ENCODE results near the gene ZBTB2.

ZBTB2 gene

GRCh38 chr6:151413372-151414145, 22.2 kb upstream of the ZBTB2 start:
- Mint-ChIP-seq H3K9me3 (peaks cover 7% of the 10 kb centered on the region), H3K27ac (peak overlapping the region; percentile 26), H3K36me3 (ENCODE audit: low read depth) (peaks cover 63% of the 10 kb centered on the region), H3K4me1 (ENCODE audit: low read depth) (peaks cover 17% of the 10 kb centered on the region), H3K27me3 (no peaks in the 10 kb centered on the region), H3K4me3 (no peak overlapping the region)

- H3K4me1 Mint-ChIP-seq (ENCODE audit: low read depth) = peaks cover 17% of the 10 kb centered on the region
- H3K9me3 Mint-ChIP-seq = peaks cover 7% of the 10 kb centered on the region
- H3K4me3 Mint-ChIP-seq = no peak overlapping the region
- H3K36me3 Mint-ChIP-seq (ENCODE audit: low read depth) = peaks cover 62% of the 10 kb centered on the region
- H3K27me3 Mint-ChIP-seq = no peaks in the 10 kb centered on the region
- H3K27ac Mint-ChIP-seq = no peak overlapping the region
Observed at GRCh38 chr6:151412909-151413308, 21.6 kb upstream of the ZBTB2 start.

- H3K36me3 Mint-ChIP-seq (ENCODE audit: low read depth) = peaks cover 57% of the 10 kb centered on the region
- H3K4me1 Mint-ChIP-seq (ENCODE audit: low read depth) = peaks cover 22% of the 10 kb centered on the region
- peak overlapping the region; percentile 21 for H3K27ac Mint-ChIP-seq
- no peak overlapping the region for H3K4me3 Mint-ChIP-seq
- peaks cover 5% of the 10 kb centered on the region for H3K9me3 Mint-ChIP-seq
- H3K27me3 Mint-ChIP-seq = no peaks in the 10 kb centered on the region
Observed at GRCh38 chr6:151409679-151410078, 18.3 kb upstream of the ZBTB2 start.

DNA sequence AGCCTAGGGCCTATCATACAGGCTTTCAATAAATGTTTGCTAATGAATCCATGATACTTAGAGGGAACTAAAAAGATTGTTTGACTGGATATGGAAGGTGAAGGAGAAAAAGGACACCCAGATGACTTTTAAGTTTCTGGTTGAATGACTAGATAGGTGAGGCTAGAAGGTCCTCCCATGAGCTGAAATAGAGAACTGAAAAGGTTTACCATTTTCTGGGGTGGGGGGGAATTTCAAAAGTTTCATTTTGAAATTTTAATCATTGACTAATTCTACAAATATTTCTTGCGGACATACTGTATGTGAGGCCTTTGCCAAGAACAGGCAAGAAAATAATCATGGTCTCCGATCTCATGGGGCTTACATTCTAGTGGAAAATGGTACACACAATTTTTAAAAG, 17.9 kb upstream of the ZBTB2 start:
- H3K4me3 Mint-ChIP-seq = no peak overlapping the region
- H3K27ac Mint-ChIP-seq = peak overlapping the region; percentile 21
- peaks cover 56% of the 10 kb centered on the region for H3K36me3 Mint-ChIP-seq (ENCODE audit: low read depth)
- peaks cover 1% of the 10 kb centered on the region for H3K9me3 Mint-ChIP-seq
- no peaks in the 10 kb centered on the region for H3K27me3 Mint-ChIP-seq
- peaks cover 18% of the 10 kb centered on the region for H3K4me1 Mint-ChIP-seq (ENCODE audit: low read depth)

DNA sequence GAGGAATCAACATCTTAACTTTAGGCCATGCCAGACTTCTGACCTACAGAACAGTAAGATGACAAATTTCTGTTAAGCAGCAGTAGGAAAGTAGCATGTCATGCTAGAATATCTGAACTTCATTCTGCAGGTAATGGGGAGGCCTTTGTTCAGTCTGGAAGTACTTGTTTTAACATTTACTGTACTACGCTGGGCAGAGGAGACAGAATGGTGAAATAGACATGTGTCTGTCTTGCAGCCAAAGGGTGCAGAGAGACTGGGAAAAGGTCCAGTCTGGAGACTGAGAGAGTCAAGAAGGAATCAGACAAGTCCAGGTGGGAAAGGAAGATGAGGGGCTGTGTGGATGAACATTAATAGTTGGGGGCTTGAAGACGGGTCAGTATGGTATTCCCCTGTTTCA, 17.5 kb upstream of the ZBTB2 start:
- H3K27ac Mint-ChIP-seq = no peak overlapping the region
- peaks cover 14% of the 10 kb centered on the region for H3K4me1 Mint-ChIP-seq (ENCODE audit: low read depth)
- H3K9me3 Mint-ChIP-seq = no peaks in the 10 kb centered on the region
- H3K27me3 Mint-ChIP-seq = no peaks in the 10 kb centered on the region
- peaks cover 54% of the 10 kb centered on the region for H3K36me3 Mint-ChIP-seq (ENCODE audit: low read depth)
- H3K4me3 Mint-ChIP-seq = no peak overlapping the region

DNA sequence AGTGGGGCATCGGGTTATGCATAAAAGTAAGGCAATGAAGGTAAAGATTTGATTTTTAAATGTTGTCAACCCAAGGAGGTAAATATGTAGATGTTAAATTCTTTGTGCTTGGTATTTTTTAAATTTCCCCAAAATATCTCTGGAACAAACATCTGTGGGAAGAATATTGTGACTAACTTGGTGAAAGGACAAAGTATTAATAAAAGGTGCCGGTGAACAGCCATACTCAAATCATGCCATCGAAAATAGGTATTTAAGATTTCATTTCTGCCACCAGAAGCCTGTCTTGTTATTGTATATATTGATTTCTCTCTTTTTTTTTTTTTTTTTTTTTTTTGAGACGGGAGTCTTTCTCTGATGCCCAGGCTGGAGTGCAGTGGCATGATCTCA, 12.6 kb upstream of the ZBTB2 start:
- H3K4me3 Mint-ChIP-seq = no peak overlapping the region
- H3K9me3 Mint-ChIP-seq = no peaks in the 10 kb centered on the region
- peak overlapping the region; percentile 56 for H3K27ac Mint-ChIP-seq
- peaks cover 32% of the 10 kb centered on the region for H3K4me1 Mint-ChIP-seq (ENCODE audit: low read depth)
- no peaks in the 10 kb centered on the region for H3K27me3 Mint-ChIP-seq
- H3K36me3 Mint-ChIP-seq (ENCODE audit: low read depth) = peaks cover 49% of the 10 kb centered on the region

- Mint-ChIP-seq H3K27me3 (no peaks in the 10 kb centered on the region), H3K4me3 (no peak overlapping the region), H3K36me3 (ENCODE audit: low read depth) (peaks cover 53% of the 10 kb centered on the region), H3K9me3 (no peaks in the 10 kb centered on the region), H3K4me1 (ENCODE audit: low read depth) (peaks cover 47% of the 10 kb centered on the region), H3K27ac (peak overlapping the region; percentile 31)
Observed at GRCh38 chr6:151402228-151402627, 10.9 kb upstream of the ZBTB2 start.

- no peak overlapping the region for H3K4me3 Mint-ChIP-seq
- H3K27me3 Mint-ChIP-seq = no peaks in the 10 kb centered on the region
- peaks cover 53% of the 10 kb centered on the region for H3K36me3 Mint-ChIP-seq (ENCODE audit: low read depth)
- H3K27ac Mint-ChIP-seq = peak overlapping the region; percentile 72
- peaks cover 53% of the 10 kb centered on the region for H3K4me1 Mint-ChIP-seq (ENCODE audit: low read depth)
- no peaks in the 10 kb centered on the region for H3K9me3 Mint-ChIP-seq
Observed at GRCh38 chr6:151400473-151400872, 9.1 kb upstream of the ZBTB2 start.

- Mint-ChIP-seq H3K4me1 (ENCODE audit: low read depth) (peaks cover 60% of the 10 kb centered on the region), H3K27ac (no peak overlapping the region), H3K9me3 (no peaks in the 10 kb centered on the region), H3K4me3 (no peak overlapping the region), H3K36me3 (ENCODE audit: low read depth) (peaks cover 59% of the 10 kb centered on the region), H3K27me3 (no peaks in the 10 kb centered on the region)
Observed at GRCh38 chr6:151399679-151400078, 8.3 kb upstream of the ZBTB2 start.

DNA sequence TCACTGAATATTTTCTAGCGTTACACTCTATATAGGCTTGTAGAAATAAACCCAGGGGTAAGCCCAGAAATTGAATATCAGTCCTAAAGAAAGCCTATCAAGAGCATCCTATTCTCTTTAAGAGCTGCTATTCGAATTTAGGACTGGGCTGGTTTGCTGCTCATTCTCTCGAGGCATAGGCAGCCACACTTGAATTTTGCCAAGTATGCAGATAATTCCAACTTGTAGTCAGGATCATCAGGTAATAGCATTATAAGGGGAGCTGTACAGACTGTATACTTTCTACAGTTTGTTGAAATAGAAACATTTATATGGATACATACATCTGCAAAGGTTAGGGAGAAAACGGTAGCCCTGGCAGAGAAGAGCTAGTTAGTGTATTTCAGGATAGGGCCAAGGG, 2.1 kb upstream of the ZBTB2 start:
- H3K27ac Mint-ChIP-seq = peak overlapping the region; percentile 97
- H3K27me3 Mint-ChIP-seq = no peaks in the 10 kb centered on the region
- peaks cover 41% of the 10 kb centered on the region for H3K36me3 Mint-ChIP-seq (ENCODE audit: low read depth)
- peak overlapping the region; percentile 97 for H3K4me3 Mint-ChIP-seq
- peaks cover 68% of the 10 kb centered on the region for H3K4me1 Mint-ChIP-seq (ENCODE audit: low read depth)
- H3K9me3 Mint-ChIP-seq = no peaks in the 10 kb centered on the region

DNA sequence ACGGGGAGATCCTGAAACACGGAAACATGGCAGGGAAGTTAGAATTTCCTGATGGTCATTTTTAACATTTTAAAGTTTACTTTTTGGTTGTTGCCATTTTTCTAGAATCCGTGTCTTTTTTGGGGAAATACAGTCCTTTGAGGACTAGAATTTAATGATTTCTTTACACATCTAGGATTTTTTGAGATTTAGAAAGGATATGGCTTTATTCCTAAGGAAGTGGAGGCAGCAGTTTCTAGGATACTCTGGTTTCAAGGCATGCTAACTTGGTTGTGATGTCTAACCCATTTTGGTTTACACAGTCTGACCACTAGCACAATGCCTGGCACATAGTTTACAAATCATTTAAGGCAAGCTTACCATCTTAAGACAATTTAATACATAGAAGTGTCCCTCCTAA, 1.1 kb upstream of the ZBTB2 start:
- Mint-ChIP-seq H3K36me3 (ENCODE audit: low read depth) (peaks cover 35% of the 10 kb centered on the region), H3K4me3 (peak overlapping the region; percentile 97), H3K27ac (peak overlapping the region; percentile 97), H3K4me1 (ENCODE audit: low read depth) (peaks cover 68% of the 10 kb centered on the region), H3K27me3 (no peaks in the 10 kb centered on the region), H3K9me3 (no peaks in the 10 kb centered on the region)

DNA sequence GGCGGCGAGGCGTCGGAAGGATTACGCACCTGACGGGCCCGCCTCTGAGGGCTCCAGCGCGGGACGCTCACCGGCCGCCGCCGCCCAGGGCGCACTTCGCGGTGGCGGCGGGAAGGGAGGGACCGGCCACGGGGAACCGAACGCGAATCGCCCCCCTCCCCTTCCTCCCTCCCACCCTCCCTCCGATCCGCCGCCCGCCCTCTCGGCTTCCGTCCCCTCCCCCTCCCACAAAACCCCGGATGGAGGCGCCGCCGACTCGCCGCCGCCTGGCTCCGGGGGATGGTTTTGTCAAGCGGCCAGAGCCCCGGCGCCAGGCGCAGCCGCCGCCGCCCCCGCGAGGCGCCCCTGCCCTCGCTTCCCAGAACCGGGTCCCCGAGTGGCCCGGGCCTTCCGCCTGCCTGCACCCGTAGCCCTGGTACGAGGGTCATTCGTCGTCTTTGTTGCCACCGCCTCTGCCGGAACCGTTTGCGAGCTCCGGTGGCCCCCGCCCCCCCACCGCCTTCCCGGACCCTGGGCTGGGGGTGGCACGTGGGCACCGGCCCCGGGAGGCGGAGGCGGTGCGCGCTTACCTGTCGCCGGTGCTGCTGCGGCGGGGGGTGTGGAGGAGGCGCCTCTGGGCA, 398 bp downstream of the ZBTB2 start:
- Mint-ChIP-seq H3K4me1 (ENCODE audit: low read depth) (peaks cover 67% of the 10 kb centered on the region), H3K27me3 (no peaks in the 10 kb centered on the region), H3K9me3 (no peaks in the 10 kb centered on the region), H3K27ac (no peak overlapping the region), H3K36me3 (ENCODE audit: low read depth) (peaks cover 26% of the 10 kb centered on the region), H3K4me3 (peak overlapping the region; percentile 97)

GRCh38 chr6:151390276-151390850, 996 bp downstream of the ZBTB2 start:
- H3K4me3 Mint-ChIP-seq = peak overlapping the region; percentile 48
- no peaks in the 10 kb centered on the region for H3K9me3 Mint-ChIP-seq
- no peak overlapping the region for H3K27ac Mint-ChIP-seq
- peaks cover 24% of the 10 kb centered on the region for H3K36me3 Mint-ChIP-seq (ENCODE audit: low read depth)
- no peaks in the 10 kb centered on the region for H3K27me3 Mint-ChIP-seq
- peaks cover 70% of the 10 kb centered on the region for H3K4me1 Mint-ChIP-seq (ENCODE audit: low read depth)

GRCh38 chr6:151389618-151390275, 1.6 kb downstream of the ZBTB2 start:
- no peaks in the 10 kb centered on the region for H3K27me3 Mint-ChIP-seq
- peak overlapping the region; percentile 96 for H3K27ac Mint-ChIP-seq
- peaks cover 19% of the 10 kb centered on the region for H3K36me3 Mint-ChIP-seq (ENCODE audit: low read depth)
- peaks cover 70% of the 10 kb centered on the region for H3K4me1 Mint-ChIP-seq (ENCODE audit: low read depth)
- H3K4me3 Mint-ChIP-seq = peak overlapping the region; percentile 91
- no peaks in the 10 kb centered on the region for H3K9me3 Mint-ChIP-seq

DNA sequence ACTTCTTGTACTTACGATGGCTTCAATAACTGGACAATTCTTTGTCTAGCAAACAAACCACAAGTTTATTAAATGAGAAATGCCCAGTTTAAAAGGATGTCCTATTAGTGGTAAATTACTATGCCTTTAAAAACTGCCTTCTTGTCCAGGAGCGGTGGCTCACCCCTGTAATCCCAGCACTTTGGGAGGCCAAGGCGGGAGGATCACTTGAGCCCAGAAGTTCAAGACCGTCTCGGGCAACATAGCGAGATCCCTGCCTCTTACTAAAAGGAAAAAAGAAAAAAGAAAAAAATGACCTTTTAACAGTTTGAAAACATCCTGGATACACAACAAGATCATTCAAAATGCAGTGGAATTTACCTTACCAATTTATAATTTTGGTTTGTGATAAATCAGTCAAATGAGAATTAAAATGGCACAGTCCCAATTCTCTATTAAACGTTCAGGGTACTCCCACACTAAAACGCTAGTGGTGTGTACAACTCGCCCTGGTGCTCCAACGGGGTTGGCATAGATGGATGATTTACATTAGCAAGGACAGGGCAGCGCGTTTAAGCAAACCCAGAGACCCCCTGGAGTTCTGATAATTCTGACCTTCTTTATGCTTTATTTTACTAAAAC, 2.3 kb downstream of the ZBTB2 start:
- Mint-ChIP-seq H3K4me1 (ENCODE audit: low read depth) (peaks cover 70% of the 10 kb centered on the region), H3K4me3 (peak overlapping the region; percentile 91), H3K36me3 (ENCODE audit: low read depth) (peaks cover 25% of the 10 kb centered on the region), H3K27ac (peak overlapping the region; percentile 96), H3K9me3 (no peaks in the 10 kb centered on the region), H3K27me3 (no peaks in the 10 kb centered on the region)

All from stimulated activated naive CD8-positive, alpha-beta T cell treated with anti-CD3 and anti-CD28 coated beads, Interleukin-15, Interleukin-2, amounts not matched to agents 100 ng/mL and 50 ng/mL, for 24 hours (primary cell).